ENCODE measurements around the gene MELK. TPM values are rescaled to one million over a fixed set of nuclear protein-coding genes. Genes with fewer than 3 reads are reported as not detected.

Gene MELK
- total RNA-seq, 1 experiment from 2014 or later: 23.3 TPM

DNA sequence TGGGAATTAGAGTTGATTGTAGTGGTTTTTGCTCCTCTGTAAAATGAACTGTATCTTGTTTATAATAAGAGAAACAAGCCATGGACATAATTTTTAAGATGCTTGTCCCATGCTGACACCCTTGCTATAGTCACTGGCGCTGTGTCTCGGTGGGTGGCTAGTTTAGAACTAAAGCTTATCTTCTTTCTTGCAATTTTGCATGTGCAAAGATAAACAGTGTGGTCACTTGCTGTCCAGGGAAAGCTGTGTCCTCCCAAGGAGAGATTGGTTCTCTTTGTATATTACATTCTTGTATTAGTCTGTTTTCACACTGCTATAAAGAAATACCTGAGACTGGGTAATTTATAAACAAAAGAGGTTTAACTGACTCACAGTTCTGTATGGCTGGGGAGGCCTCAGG is 143.8 kb downstream of the MELK start:
- in situ Hi-C loops (cut with HindIII; ENCODE audit: low pct_unique_long_range_greater_than_20kb, low sequenced_read_pairs): no loop called here
- DNase-seq (ENCODE audit: low read depth): no peak

DNA sequence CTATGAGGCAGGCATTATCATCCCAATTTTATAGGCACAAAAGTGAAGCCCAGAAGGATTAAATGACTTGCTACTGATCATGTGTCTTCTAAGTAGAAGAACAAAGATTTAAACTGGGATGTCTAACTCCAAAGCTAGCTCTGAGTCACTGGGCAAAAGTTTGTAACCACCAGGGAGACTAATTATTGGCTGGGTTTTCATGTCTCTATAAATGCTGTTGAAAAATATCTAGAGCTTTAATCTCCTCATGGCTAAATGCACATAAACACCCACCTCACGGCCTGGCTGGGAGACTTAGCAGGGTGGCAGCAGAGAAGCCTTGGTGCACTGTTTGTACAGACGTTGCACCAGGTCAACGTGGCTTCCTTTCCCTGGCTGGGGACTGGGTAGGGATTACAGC is 144.6 kb downstream of the MELK start:
- no peak for DNase-seq (ENCODE audit: low read depth)
- in situ Hi-C loops (cut with HindIII; ENCODE audit: low pct_unique_long_range_greater_than_20kb, low sequenced_read_pairs): no loop called here

DNA sequence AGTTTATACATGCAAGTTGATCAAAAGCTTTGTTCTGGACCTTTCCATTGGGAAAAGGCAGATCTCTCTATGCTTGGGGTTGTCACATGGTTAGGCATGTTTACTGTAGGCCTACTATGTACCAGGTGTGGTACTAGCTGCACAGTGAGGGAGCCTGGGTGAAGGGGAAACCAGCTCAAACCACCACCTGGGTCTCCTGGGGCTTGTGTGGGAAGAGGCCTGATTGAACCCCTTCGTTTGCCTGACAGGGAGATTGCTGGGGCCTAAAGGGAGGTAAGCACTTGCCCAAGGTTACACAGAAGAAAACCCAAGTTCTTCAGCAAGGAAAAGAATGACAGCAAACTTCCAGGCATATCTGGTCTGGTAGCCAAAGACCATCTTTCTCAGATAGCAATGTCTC is 145.9 kb downstream of the MELK start:
- in situ Hi-C loops (cut with HindIII; ENCODE audit: low pct_unique_long_range_greater_than_20kb, low sequenced_read_pairs): no loop called here
- DNase-seq (ENCODE audit: low read depth): no peak

DNA sequence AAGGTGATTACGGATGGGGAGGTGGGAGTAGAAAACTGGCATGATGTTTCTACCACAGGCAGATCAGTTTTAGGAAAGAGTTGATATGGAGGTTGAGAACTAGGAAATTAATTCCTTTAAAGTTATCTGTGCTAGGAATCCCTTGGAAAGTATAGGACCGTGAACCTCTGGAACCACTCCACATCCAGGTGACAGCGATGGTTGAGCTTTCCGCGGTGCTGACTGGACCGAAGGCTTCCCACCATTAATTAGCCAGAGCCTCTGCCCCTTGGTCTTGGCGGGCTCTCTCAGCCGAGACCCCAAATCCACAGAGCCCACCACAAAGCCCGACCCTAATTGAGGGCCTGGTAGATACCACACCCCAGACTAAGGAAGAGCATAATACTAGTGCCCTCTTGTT is 147.3 kb downstream of the MELK start:
- no peak for DNase-seq (ENCODE audit: low read depth)

DNA sequence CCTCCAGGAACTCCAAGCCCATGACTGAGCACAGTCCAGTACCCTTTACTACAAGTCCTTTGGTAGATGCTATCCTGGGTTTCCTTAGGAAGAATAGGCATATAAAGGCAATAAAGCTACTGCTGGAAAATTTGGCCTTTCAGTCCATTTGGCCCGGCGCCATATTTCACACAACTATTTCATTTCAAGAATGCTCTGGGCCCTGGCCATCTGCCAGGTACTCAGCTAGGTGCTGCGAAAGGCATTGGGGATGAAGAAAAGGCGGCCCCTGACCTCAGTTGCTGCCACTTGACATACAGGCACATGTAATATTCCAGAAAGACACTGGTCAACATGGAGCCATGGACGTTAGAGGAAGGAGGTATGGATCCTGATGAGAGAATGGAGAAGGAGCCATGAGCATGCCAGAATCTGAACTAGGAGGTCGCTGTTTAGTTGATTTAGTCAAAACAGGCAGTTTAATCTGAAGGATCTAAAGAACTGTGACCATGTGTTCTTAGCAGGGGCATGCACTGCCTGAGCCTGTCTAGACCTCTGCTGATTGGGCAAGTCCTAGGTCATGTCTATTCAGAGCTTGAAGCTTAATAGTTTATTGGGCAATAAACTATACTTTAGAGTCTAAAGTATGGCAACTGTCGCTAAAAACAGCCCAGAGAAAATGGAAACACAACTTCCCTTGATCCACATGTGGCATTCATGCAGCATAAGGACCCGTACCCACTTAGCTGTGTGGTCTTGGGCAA is 149.3 kb downstream of the MELK start:
- no peak for DNase-seq (ENCODE audit: low read depth)
- in situ Hi-C loops (cut with HindIII; ENCODE audit: low pct_unique_long_range_greater_than_20kb, low sequenced_read_pairs): no loop called here

More for the DNA sequence above, 147.3 kb downstream of the MELK start:
- in situ Hi-C loops (cut with HindIII; ENCODE audit: low pct_unique_long_range_greater_than_20kb, low sequenced_read_pairs): no loop called here

DNA sequence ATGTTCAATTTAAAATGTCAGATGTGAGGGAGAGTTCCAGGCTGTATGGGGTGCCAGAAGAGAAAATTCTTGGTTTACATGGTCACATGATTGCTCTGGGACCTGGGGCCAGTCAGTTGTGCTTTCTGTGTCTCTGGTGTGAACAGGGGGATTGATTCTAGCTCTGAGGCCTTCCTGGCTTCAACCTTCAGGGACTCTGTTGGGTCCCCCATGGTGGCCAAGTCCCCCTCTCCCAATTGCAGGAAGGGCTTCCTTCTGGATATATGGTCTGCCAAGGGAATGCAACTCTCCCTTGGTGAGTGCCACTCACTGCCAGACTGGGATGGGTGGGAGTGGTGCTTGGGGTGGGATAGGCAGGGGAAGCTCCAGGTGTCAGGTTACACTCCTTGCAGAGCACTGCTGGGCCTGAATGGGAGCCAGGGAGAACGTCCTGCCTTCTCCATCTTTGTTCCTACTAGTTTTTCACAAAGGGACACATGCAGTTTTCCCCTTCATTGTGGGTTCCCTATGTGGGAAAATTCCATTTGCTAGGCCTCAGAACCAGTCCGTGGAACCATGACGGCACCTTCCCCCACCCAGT is 153.2 kb downstream of the MELK start:
- in situ Hi-C loops (cut with HindIII; ENCODE audit: low pct_unique_long_range_greater_than_20kb, low sequenced_read_pairs): no loop called here
- no peak for DNase-seq (ENCODE audit: low read depth)

Other genes starting within 250 kb of the MELK start
- gene RNF38, start 172.6 kb upstream of the MELK start, total RNA-seq (2014; rRNA removed; shearing (Covaris generic); ENCODE audit: low replicate concordance): 3.2 and 6.9 TPM in 2 replicates